SJSA1 (cell line): Measurements from ENCODE around the gene NLRP1. TPM values are rescaled to one million over a fixed set of nuclear protein-coding genes. Genes with fewer than 3 reads are reported as not detected.
A peak's percentile ranks its signal among the peaks of the same experiment; 100 is the strongest.

Source experiments
- DNase-seq, 2 experiments: peaks; one replicate each; pipeline ENCODE4 v3.0.0-alpha.2; 2015 to 2020; ENCODE audit warnings: low spot score in 2 of 2, low read depth in 1 of 2
- H3K27ac ChIP-seq: fragments of 250-450 bp; sonication (Bioruptor Pico); 2 replicates; pipeline ENCODE4 v1.5.1; 2020; ENCODE audit warnings: mild to moderate bottlenecking, moderate library complexity
- H3K27me3 ChIP-seq: fragments of 250-450 bp; sonication (Bioruptor Pico); replicated peaks from 2 replicates; pipeline ENCODE4 v1.5.1; 2020; ENCODE audit warnings: mild to moderate bottlenecking, moderate library complexity
- H3K36me3 ChIP-seq: fragments of 250-450 bp; sonication (Bioruptor Pico); 2 replicates; pipeline ENCODE4 v1.5.1; 2020; ENCODE audit warnings: mild to moderate bottlenecking
- H3K4me1 ChIP-seq: fragments of 250-450 bp; sonication (Bioruptor Pico); replicated peaks from 2 replicates; pipeline ENCODE4 v1.6.1; 2021; ENCODE audit warnings: mild to moderate bottlenecking
- H3K4me3 ChIP-seq: fragments of 250-450 bp; sonication (Bioruptor Pico); 2 replicates; pipeline ENCODE4 v1.5.1; 2020; ENCODE audit warnings: mild to moderate bottlenecking
- H3K9me3 ChIP-seq: fragments of 250-450 bp; sonication (Bioruptor Pico); replicated peaks from 2 replicates; pipeline ENCODE4 v1.5.1; 2020; ENCODE audit warnings: mild to moderate bottlenecking
- total RNA-seq: library from RNA; depleted of rRNA; stranded (reverse); fragments of >200 nt; shearing (Covaris generic); gene quantifications from 2 replicates; pipeline ENCODE4 v1.2.3, GENCODE V29; 2014; rRNA removed

Gene NLRP1
- 48.2 and 49.3 TPM in 2 replicates for total RNA-seq

DNA sequence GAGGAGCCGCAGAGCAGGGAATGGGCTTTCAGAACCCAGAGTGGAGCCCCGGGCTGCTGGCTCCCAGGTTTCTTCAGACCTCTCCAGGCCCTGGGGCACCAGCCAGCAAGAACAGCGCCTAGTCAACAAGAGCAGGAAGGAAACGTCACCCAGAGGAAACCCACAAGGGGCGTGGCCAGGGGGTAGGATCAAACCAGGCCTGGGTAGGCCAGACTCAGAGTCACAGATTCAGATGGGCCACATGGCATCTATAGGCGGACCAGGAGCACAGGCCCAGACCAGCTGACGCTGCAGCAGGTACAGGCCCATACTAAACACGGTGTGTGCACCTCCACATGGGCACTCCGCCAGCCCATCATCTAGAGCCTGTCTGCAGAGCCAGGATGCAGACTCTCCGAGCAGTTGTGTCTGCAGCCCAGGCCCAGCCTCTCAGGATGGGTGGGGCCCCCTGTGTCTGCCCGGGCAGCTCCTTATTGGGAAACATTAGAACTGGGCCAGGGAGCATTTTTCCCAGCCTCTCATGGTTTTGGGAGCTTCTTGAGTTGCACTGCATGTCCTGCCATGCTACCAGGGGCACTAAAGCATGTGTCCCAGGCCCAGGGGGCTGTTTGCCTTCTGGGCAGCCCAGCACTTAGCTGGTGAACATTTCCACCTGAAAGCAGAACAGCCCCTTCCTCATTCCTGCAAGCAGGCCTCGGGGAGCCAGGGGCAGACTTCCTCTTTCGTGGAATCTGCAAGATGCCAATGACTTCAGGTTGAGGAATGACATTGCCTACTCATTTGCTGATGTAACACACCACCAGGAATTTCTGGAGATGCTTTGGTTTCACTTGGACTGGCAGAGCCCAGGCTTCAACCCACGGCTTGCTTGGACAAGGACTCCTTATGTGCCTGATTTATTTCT lies at the start of gene NLRP1:
TSS of gene NLRP1 (minus strand) at position 127 of the 904 bp plus-strand sequence. CDS start 552 bp downstream, outside the sequence.
- 0 out of 2 replicates have a peak, but pooled peaks cover 3% of the 10 kb centered on the region for H3K36me3 ChIP-seq
- DNase-seq: peak; percentile 76 to 89
- peak within 1 kb of the TSS; percentile 62 for H3K27ac ChIP-seq
- H3K4me1 ChIP-seq: peaks cover 26% of the 10 kb centered on the region
- H3K27me3 ChIP-seq: no peaks in the 10 kb centered on the region
- no peaks in the 10 kb centered on the region for H3K9me3 ChIP-seq
- peak within 1 kb of the TSS; percentile 22 for H3K4me3 ChIP-seq

GRCh38 chr17:5631958-5632590 lies 47.8 kb upstream of the NLRP1 start:
- Histone ChIP-seq H3K27ac (no peak overlapping the region), H3K27me3 (0 out of 2 replicates have a peak, but pooled peaks cover 8% of the 10 kb centered on the region), H3K4me1 (no peaks in the 10 kb centered on the region), H3K4me3 (no peak overlapping the region), H3K9me3 (no peaks in the 10 kb centered on the region), H3K36me3 (no peaks in the 10 kb centered on the region)
- DNase-seq: no peak

- Histone ChIP-seq H3K36me3 (no peaks in the 10 kb centered on the region), H3K27ac (no peak overlapping the region), H3K27me3 (0 out of 2 replicates have a peak, but pooled peaks cover 8% of the 10 kb centered on the region), H3K4me1 (no peaks in the 10 kb centered on the region), H3K9me3 (no peaks in the 10 kb centered on the region), H3K4me3 (no peak overlapping the region)
- DNase-seq: no peak
Measured at GRCh38 chr17:5630434-5630833, 46.1 kb upstream of the NLRP1 start.

- Histone ChIP-seq H3K9me3 (no peaks in the 10 kb centered on the region), H3K27me3 (0 out of 2 replicates have a peak, but pooled peaks cover 14% of the 10 kb centered on the region), H3K4me3 (no peak overlapping the region), H3K27ac (no peak overlapping the region), H3K4me1 (no peaks in the 10 kb centered on the region), H3K36me3 (no peaks in the 10 kb centered on the region)
- no peak for DNase-seq
Measured at GRCh38 chr17:5629128-5629527, 44.8 kb upstream of the NLRP1 start.

DNA sequence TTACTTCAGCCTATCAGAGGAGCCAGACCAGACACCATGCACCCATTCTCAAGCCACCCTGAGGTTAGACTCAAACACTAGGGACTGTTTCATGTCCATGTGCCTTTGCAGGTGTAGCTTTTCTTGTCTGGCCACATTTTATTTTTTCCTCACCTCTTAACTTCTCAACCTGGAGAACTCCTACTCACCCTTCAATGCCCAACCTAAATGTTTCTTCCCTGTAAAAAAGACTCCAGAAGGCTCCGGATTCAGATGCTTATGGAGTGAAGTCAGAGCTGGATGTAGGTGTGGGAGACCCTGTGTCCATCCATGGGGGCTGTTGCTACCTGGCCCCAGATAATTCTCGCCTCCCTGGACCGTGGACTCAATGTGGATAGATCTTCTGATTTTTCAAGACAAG lies 44.0 kb upstream of the NLRP1 start:
- Histone ChIP-seq H3K9me3 (no peaks in the 10 kb centered on the region), H3K27me3 (0 out of 2 replicates have a peak, but pooled peaks cover 14% of the 10 kb centered on the region), H3K27ac (no peak overlapping the region), H3K4me3 (no peak overlapping the region), H3K36me3 (no peaks in the 10 kb centered on the region), H3K4me1 (no peaks in the 10 kb centered on the region)
- DNase-seq: no peak

DNA sequence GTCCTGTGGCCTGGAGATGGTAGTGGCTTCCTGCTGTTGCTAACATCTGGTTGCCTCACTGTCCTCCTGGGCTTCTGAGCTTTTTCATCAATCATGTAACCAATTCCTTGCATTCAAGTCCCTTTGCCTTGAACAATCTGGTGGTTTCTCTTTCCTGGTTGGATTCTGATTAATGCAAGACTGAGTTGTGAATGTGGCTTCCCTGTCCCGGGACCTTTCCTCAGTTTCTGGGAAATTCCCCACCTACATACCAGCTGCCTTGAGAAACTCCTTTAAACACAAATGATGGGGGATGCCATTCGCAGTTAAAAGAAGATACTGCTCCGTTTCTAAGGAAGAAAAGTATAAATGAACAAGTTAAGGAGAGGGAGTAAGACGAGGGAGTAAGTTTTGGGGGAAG lies 39.9 kb upstream of the NLRP1 start:
- no peaks in the 10 kb centered on the region for H3K4me1 ChIP-seq
- no peak for DNase-seq
- H3K27me3 ChIP-seq: 0 out of 2 replicates have a peak, but pooled peaks cover 9% of the 10 kb centered on the region
- no peak overlapping the region for H3K4me3 ChIP-seq
- H3K27ac ChIP-seq: no peak overlapping the region
- no peaks in the 10 kb centered on the region for H3K9me3 ChIP-seq
- H3K36me3 ChIP-seq: no peaks in the 10 kb centered on the region

DNA sequence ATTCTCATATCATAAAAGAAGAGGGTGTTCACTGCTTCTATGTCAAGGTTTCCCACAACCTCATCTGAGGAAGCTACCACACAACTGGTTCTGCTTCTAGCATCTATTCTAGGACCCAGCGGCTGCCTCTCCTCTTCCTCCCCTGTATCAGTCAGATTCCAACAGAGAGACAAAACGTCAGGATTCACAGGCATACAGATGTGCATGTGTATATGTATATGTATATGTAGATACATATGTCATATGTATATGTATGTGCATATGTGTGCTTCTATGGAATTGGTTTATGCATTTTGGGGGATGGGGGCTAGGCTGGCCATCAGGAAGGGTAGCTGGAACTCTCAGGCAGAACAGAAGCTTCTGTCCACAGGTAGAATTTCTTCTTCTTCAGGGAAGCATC lies 37.4 kb upstream of the NLRP1 start:
- Histone ChIP-seq H3K36me3 (no peaks in the 10 kb centered on the region), H3K4me3 (no peak overlapping the region), H3K27me3 (peaks cover 12% of the 10 kb centered on the region; the same call in 1 of the 2 replicates), H3K27ac (no peak overlapping the region), H3K4me1 (no peaks in the 10 kb centered on the region), H3K9me3 (no peaks in the 10 kb centered on the region)
- DNase-seq: no peak

GRCh38 chr17:5621026-5621425 lies 36.7 kb upstream of the NLRP1 start:
- no peaks in the 10 kb centered on the region for H3K9me3 ChIP-seq
- H3K4me3 ChIP-seq: no peak overlapping the region
- H3K4me1 ChIP-seq: no peaks in the 10 kb centered on the region
- no peak for DNase-seq
- no peak overlapping the region for H3K27ac ChIP-seq
- no peaks in the 10 kb centered on the region for H3K36me3 ChIP-seq
- H3K27me3 ChIP-seq: peaks cover 12% of the 10 kb centered on the region; the same call in 1 of the 2 replicates

- no peaks in the 10 kb centered on the region for H3K4me1 ChIP-seq
- no peak overlapping the region for H3K4me3 ChIP-seq
- no peaks in the 10 kb centered on the region for H3K9me3 ChIP-seq
- DNase-seq: no peak
- H3K27me3 ChIP-seq: peaks cover 7% of the 10 kb centered on the region; the same call in 1 of the 2 replicates
- H3K36me3 ChIP-seq: no peaks in the 10 kb centered on the region
- H3K27ac ChIP-seq: no peak overlapping the region
Measured at GRCh38 chr17:5619088-5619740, 34.9 kb upstream of the NLRP1 start.

DNA sequence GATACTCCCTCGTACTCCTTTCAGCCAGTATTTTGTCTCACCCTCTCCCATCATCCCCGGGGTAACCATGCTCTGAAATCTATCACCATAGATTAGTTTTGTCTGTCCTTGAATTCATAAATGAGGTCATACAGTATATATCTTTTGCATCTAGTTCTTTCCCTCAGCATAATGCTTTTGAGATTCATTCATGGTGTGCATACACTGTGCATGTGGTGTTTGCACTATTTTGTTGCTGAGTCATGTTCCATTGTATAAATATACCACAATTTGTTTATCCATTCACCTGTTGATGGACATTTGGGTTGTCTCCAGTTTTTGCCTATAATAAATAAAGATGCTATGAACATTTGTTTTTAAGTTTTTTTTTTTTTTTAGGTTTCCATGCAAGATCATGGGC lies 34.2 kb upstream of the NLRP1 start:
- Histone ChIP-seq H3K4me1 (no peaks in the 10 kb centered on the region), H3K36me3 (no peaks in the 10 kb centered on the region), H3K9me3 (no peaks in the 10 kb centered on the region), H3K4me3 (no peak overlapping the region), H3K27ac (no peak overlapping the region), H3K27me3 (peaks cover 6% of the 10 kb centered on the region; the same call in 1 of the 2 replicates)
- DNase-seq: no peak

GRCh38 chr17:5615476-5615875 lies 31.2 kb upstream of the NLRP1 start:
- H3K27ac ChIP-seq: no peak overlapping the region
- no peak for DNase-seq
- no peaks in the 10 kb centered on the region for H3K9me3 ChIP-seq
- no peak overlapping the region for H3K4me3 ChIP-seq
- H3K27me3 ChIP-seq: peaks cover 9% of the 10 kb centered on the region; the same call in 1 of the 2 replicates
- H3K4me1 ChIP-seq: no peaks in the 10 kb centered on the region
- H3K36me3 ChIP-seq: no peaks in the 10 kb centered on the region

DNA sequence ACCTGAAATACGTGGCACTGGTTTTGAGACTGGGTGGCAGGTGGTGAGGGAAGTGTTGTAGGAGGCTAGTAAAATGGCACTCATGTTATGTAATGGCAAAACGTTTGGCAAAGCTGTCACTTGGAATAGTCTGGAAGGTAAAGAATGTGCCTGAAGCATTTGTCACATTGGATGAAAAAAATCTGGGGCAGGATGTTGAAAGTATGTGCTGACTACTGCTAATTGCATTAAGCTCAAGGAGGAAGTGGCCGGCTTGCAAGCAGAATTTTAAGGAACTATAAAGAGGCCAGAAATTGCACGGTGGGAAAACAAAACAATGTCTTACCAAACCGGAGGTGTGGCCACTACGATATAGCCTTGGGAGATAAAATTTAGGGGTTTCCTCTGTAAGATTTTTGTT lies 26.6 kb upstream of the NLRP1 start:
- DNase-seq: no peak
- Histone ChIP-seq H3K9me3 (no peaks in the 10 kb centered on the region), H3K36me3 (no peaks in the 10 kb centered on the region), H3K4me1 (no peaks in the 10 kb centered on the region), H3K27ac (no peak overlapping the region), H3K27me3 (peaks cover 3% of the 10 kb centered on the region), H3K4me3 (no peak overlapping the region)

DNA sequence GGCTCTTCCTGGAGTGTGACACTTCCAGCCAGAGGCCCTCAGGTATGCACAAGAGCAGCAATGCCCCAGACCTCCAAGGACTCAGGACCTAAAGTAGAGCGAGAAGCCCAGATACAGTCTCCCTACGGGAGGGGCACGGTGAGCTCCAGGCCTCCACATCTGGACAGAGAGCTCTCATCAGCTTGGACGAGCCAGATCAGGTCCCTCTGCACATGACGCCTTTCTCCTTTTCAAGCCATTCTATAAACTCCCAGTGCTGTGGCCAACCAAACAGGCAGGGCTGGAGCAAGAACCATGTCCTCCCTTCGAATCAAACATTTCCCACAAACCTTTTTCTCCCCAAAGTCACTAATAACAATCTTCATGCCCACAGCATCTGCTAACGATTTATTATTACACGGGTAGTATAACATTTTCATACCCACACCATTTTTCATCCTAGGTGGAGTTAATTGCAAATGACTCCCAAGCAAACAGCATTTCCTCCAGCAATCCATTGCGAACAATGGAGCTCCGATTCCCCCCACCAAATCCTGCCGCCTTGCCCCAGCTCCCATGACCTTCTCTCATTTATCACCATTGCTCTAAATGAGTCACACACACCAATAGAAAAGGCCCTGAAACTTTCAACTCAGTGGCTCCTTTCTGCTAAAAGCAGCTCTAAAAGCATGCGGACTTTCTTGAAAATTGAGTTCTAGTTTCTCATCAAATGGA lies 24.2 kb upstream of the NLRP1 start:
- no peak for DNase-seq
- peaks cover 13% of the 10 kb centered on the region for H3K27me3 ChIP-seq
- H3K9me3 ChIP-seq: no peaks in the 10 kb centered on the region
- no peaks in the 10 kb centered on the region for H3K36me3 ChIP-seq
- no peak overlapping the region for H3K27ac ChIP-seq
- H3K4me3 ChIP-seq: no peak overlapping the region
- H3K4me1 ChIP-seq: no peaks in the 10 kb centered on the region
